ENCODE data around the gene TGFBI. TPM values are rescaled to one million over a fixed set of nuclear protein-coding genes. Genes with fewer than 3 reads are reported as not detected.

Gene TGFBI
- total RNA-seq, 1 experiment from 2014 or later: 3.2 TPM

DNA sequence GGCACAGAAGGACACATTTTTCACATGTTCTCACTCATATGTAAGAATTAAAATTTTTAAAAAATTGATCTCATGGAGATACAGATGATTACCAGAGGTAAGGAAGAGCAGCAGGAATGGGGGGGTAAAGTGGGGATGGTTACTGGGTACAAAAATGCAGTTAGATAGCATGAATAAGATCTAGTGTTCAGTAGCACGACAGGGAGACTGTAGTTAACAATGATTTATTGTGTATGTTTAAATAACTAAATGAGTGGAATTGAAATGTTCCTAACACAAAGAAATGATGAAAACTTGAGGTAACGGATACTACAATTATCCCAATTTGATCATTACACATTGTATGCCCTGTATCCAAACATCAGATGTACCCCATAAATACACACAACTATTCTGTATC is 15.2 kb upstream of the TGFBI start:
- Histone ChIP-seq H3K4me3 (ENCODE audit: insufficient read depth, low read depth, low read length) (no peak overlapping the region), H3K27me3 (ENCODE audit: control insufficient read depth, insufficient read depth, low read length) (no peaks in the 10 kb centered on the region), H3K36me3 (replicated peaks; ENCODE audit: control insufficient read depth, insufficient read depth, low read length) (no peaks in the 10 kb centered on the region)
- DNase-seq: no peak

DNA sequence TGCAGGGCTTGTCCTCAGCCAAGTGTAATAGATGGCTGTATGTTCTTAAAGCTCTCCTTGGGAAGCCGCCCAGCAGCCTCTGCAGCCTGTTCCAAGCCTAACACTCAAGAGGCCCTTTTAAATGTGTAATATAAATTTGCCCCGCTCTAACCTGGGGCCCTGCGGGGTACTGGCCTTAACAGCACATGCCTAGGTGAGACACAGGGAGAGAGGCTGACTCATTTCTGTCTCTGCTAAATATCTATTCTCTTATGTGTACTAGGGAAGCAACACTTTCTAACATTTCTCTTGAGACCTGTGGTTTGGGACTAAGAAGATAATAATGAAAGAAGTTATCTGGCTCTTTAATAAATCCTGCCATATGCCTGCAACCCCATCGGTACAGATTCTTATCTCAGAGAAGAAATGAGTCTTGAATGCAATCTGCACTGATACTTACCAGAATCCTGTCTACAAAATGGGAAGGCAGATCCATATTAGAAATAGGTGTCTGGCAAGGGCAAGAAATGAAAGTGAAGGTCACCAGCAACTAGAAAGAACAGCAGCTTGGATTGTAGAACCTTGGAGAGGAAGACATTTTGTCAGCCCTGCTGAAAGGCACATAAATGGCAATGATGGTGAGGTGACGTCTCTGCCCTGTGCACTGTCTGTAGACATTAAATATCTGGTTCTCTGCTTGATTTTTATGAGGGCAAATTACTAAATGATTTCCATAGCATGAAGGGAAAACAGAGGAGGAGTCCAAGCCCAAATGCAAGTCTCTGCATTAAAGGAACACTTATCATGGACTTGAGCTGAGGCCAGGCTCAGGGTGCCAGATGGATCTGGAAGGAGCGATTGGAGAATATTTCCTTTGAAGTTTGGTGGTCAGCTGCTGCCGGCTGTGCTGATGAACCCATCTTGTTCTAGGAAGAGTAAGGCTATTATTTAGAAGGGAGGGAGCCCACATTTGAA is 14.5 kb upstream of the TGFBI start:
- Histone ChIP-seq H3K4me3 (ENCODE audit: insufficient read depth, low read depth, low read length) (no peak overlapping the region), H3K27me3 (ENCODE audit: control insufficient read depth, insufficient read depth, low read length) (no peaks in the 10 kb centered on the region), H3K36me3 (replicated peaks; ENCODE audit: control insufficient read depth, insufficient read depth, low read length) (no peaks in the 10 kb centered on the region)
- DNase-seq: no peak

DNA sequence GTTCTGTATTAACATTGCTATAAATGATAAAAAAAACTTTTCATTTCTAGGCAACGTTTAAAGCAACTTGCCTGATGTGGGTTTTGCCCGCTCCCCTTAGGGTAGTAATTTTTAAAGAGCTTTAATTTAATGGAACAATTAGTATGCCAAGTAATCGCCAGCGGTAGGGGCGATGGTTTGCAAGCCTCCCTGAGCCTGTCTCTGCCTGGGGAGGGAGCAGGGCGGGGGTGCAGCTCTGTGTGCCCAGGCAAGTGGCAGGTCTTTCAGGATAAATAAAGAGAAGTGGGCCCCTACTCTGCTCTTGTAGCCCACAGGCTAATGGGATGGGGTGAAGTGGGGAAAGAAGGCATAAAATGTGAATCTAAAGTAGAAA is 13.8 kb upstream of the TGFBI start:
- no peak for DNase-seq
- Histone ChIP-seq H3K27me3 (ENCODE audit: control insufficient read depth, insufficient read depth, low read length) (no peaks in the 10 kb centered on the region), H3K36me3 (replicated peaks; ENCODE audit: control insufficient read depth, insufficient read depth, low read length) (no peaks in the 10 kb centered on the region), H3K4me3 (ENCODE audit: insufficient read depth, low read depth, low read length) (no peak overlapping the region)

DNA sequence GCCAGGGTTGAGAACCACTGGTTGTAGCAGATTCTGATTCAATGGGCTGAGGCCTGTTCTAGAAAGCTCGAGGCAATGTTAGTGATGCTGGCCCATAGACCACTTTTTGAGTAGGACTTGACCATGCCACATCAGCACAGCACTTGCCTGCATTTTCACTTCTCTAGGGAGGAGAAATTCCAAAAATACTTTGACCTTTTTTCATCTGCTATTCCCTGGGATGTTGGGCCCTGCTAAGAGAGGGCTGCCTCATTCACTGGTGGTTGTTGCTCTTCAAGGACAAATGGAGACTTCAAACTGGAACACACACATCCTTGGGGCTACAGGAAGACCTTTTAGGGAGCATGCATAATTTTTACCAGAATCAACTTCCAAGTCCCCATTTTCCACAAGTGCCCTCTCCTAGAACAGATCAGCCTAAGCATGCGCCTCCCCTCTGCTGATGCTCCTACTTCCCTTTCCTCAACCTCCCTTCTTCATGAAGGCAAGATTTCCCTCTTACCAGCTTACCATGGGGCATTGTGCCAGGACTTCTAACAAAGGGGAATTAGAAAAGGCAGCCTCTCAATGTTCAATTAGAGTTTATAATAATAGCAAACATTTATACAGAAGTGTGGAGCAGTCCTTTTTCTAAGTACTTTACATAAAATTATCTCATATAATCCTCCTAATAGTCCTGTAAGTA is 12.7 kb upstream of the TGFBI start:
- Histone ChIP-seq H3K27me3 (ENCODE audit: control insufficient read depth, insufficient read depth, low read length) (no peaks in the 10 kb centered on the region), H3K4me3 (ENCODE audit: insufficient read depth, low read depth, low read length) (no peak overlapping the region), H3K36me3 (replicated peaks; ENCODE audit: control insufficient read depth, insufficient read depth, low read length) (no peaks in the 10 kb centered on the region)
- DNase-seq: no peak

DNA sequence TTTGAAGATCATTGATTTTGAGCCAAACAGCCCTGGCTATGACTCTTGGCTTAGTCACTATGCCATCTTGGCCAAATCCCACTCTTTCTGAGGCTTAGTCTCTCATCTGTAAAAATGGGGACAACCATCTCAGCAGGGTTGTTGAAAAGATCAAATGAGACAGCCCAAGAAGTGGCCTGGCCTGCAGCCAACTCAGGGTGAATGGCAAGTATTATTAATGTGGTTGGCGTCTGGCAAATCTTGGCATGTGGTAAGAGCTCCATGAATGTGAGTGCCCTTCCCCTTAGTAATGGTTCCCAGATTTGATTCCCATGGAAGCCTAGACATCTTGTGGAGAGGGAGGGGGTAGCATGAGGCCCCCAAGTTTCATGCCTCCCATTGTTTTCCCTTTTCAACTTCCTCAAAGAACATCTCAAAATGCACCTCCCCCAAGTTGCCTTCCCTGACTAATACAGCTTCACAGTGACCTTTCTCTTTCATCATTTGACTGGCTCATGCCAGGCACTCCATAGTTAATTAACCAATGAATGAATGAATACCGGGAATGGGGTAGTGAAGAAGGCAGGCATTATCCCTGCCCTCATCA is 11.8 kb upstream of the TGFBI start:
- Histone ChIP-seq H3K27me3 (ENCODE audit: control insufficient read depth, insufficient read depth, low read length) (no peaks in the 10 kb centered on the region), H3K4me3 (ENCODE audit: insufficient read depth, low read depth, low read length) (no peak overlapping the region), H3K36me3 (replicated peaks; ENCODE audit: control insufficient read depth, insufficient read depth, low read length) (no peaks in the 10 kb centered on the region)
- DNase-seq: no peak

DNA sequence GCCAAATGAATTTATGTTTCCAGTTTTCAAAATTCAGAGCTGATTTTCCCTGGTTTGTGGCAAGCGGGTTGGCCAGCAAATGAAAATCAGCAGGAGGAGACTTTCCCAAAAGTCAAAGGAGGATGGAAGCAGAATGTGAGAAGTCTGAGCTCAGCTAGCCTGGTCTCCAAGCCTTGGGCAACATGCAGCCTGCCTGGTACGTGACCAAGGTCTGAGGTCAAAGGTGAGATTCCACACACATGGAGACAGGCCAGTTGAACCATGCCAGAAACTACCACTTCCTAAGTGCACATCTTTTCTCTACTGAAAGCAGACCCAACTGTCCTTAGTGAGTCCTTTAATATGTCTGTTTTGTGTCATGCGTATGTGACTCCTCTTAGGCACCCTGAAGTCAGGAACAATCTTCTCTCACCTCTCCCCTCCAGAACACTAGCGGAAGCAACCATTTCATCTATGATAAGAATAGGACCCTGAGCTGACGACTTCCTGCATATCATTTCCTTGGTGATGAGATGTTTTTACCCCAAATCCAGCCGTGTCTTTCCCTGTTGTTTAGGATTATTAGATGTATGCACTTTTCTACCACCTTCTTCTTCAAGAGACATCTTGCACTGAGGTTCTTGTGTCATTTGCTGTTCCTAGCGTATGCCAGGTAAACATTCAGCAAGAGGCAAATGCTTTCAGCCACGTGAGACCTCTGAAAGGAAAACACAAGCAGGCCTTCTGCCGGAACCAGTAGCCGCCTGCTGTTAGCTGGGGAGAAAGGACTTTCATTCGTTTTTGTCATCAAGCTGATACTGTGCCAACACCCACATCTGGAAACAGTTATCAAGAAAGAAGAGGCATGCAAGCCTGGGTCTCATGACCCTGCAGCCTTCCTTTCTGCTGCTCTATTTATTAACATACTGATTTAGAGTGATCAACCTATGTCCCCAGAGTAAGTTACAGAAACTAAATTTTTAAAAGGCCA is 9.7 kb upstream of the TGFBI start:
- Histone ChIP-seq H3K4me3 (ENCODE audit: insufficient read depth, low read depth, low read length) (no peak overlapping the region), H3K36me3 (replicated peaks; ENCODE audit: control insufficient read depth, insufficient read depth, low read length) (no peaks in the 10 kb centered on the region), H3K27me3 (ENCODE audit: control insufficient read depth, insufficient read depth, low read length) (no peaks in the 10 kb centered on the region)
- no peak for DNase-seq

DNA sequence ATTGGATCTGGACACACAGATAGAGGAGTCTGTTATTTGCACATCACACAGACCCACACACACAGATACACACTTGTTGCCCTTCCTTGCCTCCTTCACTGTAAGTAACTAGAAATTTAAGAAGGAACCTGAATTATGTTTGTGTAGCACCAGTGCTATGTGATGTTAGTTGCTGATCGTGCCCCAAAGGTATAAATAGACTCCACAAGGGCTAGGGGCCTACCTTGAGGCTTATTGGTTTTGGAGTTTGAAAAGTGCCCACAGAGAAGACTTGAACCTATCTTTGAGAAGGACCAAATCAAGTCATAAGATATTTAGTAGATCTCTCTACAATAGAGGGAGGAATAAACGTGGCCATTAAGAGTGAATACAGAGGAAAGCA is 8.8 kb upstream of the TGFBI start:
- Histone ChIP-seq H3K27me3 (ENCODE audit: control insufficient read depth, insufficient read depth, low read length) (no peaks in the 10 kb centered on the region), H3K36me3 (replicated peaks; ENCODE audit: control insufficient read depth, insufficient read depth, low read length) (no peaks in the 10 kb centered on the region), H3K4me3 (ENCODE audit: insufficient read depth, low read depth, low read length) (no peak overlapping the region)
- no peak for DNase-seq

DNA sequence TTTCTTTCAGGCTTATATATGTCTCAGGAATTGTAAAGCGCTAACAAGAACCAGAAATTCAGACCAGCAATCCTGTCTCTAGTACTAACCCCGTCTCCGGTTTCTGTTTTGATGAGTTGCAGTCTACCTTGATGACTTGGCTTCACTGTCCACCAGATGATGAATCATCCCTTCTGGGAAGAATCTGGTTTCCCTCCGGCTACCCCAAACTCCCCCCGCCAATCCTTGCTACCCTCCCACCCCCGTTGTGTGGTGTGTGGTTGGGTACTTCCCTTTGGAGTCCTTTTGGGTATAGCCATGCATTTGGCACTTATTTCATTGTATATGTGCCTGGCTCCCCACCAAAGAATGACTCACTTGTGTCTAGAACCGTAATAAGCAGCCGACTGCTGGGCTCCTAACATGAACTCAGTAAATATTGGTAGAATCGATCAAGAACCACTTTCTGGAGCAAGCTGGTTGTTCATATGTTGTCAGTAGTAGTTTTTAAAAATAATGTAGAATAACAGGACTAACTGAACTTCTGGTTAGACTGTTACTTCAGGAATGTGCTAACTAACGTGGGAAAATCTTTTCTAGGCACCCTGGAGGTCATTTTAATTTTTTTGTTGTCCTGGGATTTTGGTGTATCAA is 8.3 kb upstream of the TGFBI start:
- H3K36me3 ChIP-seq (replicated peaks; ENCODE audit: control insufficient read depth, insufficient read depth, low read length): no peaks in the 10 kb centered on the region
- no peak for DNase-seq
- H3K4me3 ChIP-seq (ENCODE audit: insufficient read depth, low read depth, low read length): no peak overlapping the region
- H3K27me3 ChIP-seq (ENCODE audit: control insufficient read depth, insufficient read depth, low read length): no peaks in the 10 kb centered on the region

DNA sequence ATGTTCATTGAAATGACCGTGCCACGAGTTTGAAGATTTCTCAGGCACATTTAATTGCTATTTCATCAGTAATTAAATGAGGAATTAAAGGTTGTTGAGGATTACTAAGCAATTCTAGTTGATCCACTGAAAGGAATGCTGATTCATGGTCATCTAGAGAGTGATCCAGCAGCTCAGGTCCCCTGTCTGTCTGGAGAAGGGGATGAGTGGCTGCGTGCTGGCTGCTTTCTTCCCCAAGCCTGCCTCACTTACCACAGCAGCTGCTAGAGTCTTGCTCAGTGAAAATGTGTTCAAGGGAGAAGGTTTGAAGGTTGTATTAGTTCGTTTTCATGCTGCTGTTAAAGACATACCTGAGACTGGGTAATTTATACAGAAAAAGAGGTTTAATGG is 7.8 kb upstream of the TGFBI start:
- no peak for DNase-seq
- Histone ChIP-seq H3K4me3 (ENCODE audit: insufficient read depth, low read depth, low read length) (no peak overlapping the region), H3K36me3 (replicated peaks; ENCODE audit: control insufficient read depth, insufficient read depth, low read length) (no peaks in the 10 kb centered on the region), H3K27me3 (ENCODE audit: control insufficient read depth, insufficient read depth, low read length) (no peaks in the 10 kb centered on the region; the same call in 1 of the 2 replicates)

DNA sequence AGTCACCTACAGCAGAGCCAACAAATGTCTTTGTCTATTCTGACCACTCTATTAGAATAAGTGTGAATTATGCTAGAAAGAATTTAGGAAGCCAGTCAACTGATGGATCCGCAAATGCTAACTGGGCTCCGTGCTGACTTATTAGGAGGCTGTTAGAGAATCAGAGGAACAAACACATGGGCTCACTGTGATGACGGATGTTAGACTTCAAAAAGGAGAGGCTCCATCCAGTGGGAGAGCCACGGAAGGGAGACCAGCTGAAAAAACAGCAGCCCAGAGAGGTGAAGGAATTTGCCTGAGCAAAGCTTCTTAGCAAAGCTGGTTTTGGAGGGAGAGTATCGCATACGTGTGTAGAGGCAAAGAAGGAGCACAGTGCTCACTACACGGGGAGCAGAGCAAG is 5.8 kb upstream of the TGFBI start:
- no peak for DNase-seq
- Histone ChIP-seq H3K4me3 (ENCODE audit: insufficient read depth, low read depth, low read length) (no peak overlapping the region), H3K36me3 (replicated peaks; ENCODE audit: control insufficient read depth, insufficient read depth, low read length) (no peaks in the 10 kb centered on the region), H3K27me3 (ENCODE audit: control insufficient read depth, insufficient read depth, low read length) (peaks cover 11% of the 10 kb centered on the region)

DNA sequence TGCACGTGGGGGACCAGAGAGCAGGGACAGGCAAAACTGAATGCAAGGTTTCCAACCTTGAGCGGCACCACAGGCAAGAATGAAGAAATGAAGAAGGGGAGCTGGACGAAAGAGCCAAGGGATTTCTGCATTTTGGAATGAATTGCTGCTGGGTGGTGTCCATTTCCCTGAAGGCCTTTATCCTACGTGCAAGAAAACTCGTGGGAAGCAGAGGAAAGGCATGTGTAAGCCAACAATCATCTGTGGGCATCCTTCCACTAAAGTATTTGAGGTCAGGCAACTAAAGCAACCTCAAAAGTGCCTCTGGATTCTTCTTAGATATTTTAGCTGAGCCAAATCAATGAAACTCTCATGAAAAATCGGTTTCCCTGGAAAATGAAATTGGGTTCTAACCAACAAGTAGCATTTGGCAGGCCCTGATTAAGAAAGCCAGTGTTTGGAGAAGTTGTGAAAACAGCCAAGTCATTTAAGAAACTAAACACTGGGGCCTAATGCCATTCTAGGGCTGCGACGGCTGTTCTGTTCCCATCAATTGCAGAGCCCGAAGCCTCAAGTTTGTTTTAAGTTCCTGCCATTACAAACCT is 4.7 kb upstream of the TGFBI start:
- no peak for DNase-seq
- peaks cover 21% of the 10 kb centered on the region for H3K27me3 ChIP-seq (ENCODE audit: control insufficient read depth, insufficient read depth, low read length)
- no peaks in the 10 kb centered on the region for H3K36me3 ChIP-seq (replicated peaks; ENCODE audit: control insufficient read depth, insufficient read depth, low read length)
- no peak overlapping the region for H3K4me3 ChIP-seq (ENCODE audit: insufficient read depth, low read depth, low read length)

DNA sequence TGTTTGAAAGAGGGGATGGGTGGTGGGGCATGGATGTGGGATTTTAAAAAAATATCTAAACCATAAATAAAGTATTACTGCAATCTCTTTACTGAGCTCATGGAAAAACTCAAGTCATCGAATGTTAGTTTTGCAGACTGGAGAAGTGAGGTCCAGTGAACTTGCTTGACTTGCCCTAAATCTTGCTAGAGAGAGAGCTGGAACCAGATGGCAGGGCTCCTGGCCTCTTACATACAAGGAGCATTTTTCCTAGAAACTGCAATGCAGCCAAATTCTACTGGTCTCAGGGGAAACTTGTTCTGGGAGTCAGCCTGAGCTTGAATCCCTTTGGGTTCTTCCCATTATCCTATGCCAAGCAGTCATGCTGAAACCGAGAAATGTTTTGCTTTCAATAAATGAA is 2.9 kb upstream of the TGFBI start:
- H3K36me3 ChIP-seq (replicated peaks; ENCODE audit: control insufficient read depth, insufficient read depth, low read length): no peaks in the 10 kb centered on the region
- DNase-seq: no peak
- H3K27me3 ChIP-seq (ENCODE audit: control insufficient read depth, insufficient read depth, low read length): peaks cover 38% of the 10 kb centered on the region
- H3K4me3 ChIP-seq (ENCODE audit: insufficient read depth, low read depth, low read length): no peak overlapping the region

DNA sequence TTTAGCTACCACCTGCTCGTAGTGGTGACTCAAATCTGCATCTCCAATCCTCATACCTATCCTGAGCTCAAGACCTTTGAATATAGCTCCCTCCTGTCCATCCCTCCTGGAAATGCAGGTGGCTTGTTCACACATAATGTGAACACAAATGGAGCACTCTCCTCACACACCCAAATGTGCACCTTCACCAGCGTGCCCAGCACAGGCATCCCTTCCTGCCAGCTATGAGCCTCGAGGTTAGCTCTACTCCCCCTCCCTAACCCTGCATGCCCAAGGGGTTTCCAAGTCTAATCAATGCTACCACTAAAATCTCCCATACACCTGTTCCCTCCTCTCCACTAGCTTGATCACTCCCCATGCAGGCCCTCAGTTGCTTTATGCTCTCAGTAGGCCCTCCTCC is 2.2 kb upstream of the TGFBI start:
- DNase-seq: no peak
- Histone ChIP-seq H3K27me3 (ENCODE audit: control insufficient read depth, insufficient read depth, low read length) (peaks cover 39% of the 10 kb centered on the region), H3K4me3 (ENCODE audit: insufficient read depth, low read depth, low read length) (no peak overlapping the region), H3K36me3 (replicated peaks; ENCODE audit: control insufficient read depth, insufficient read depth, low read length) (no peaks in the 10 kb centered on the region)
